GM19324 (cell line): Measurements from ENCODE around the gene ABCD2.
"Not testable (repeated sequence)": the region's sequence is repeated elsewhere in the genome, so short reads cannot be mapped to it uniquely, and the experiment has no call there.

ENCODE experiments used
- ATAC-seq: cut with Tn5 transposase; IDR thresholded peaks from one replicate; pipeline ENCODE4 v1.9.1; 2021; ENCODE audit warnings: mild to moderate bottlenecking, moderate library complexity; ENCODE audit not compliant: unreplicated experiment, low FRiP score

The ABCD2 gene

DNA sequence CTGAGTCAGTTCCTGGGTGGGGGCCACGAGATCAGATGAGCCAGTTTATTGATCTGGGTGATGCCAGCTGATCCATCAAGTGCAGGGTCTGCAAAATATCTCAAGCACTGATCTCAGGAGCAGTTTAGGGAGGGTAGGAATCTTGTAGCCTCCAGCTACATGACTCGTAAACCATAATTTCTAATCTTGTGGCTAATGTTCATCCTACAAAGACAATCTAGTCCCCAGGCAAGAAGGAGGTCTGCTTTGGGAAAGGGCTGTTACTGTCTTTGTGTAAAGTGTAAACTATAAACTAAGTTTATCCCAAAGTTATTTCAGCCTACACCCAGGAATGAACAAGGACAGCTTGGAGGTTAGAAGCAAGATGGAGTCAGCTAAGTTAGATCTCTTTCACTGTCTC, 75.4 kb downstream of the ABCD2 start:
- ATAC-seq, result not testable (repeated sequence)

GRCh38 chr12:39541471-39541870, 78.1 kb downstream of the ABCD2 start:
- no peak for ATAC-seq

DNA sequence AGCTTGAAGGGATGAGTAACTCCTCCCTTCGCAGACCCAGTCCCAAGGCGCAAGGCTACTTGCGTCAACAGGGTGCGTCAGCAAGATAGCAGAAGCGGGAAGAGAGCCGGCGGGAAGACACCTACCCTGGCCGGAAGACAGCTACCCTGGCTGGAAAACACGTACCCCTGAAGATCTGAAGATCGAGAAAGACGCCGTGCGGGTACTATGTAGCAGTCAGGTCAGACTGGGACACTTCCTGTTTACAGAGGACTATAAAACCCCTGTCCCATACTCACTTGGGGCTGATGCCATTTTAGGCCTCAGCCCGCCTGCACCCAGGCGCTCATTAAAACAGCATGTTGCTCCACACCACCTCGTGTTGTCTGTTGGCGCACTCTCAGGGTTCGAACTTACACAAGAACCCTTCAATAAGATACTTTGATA, 80.9 kb downstream of the ABCD2 start:
- no peak for ATAC-seq

DNA sequence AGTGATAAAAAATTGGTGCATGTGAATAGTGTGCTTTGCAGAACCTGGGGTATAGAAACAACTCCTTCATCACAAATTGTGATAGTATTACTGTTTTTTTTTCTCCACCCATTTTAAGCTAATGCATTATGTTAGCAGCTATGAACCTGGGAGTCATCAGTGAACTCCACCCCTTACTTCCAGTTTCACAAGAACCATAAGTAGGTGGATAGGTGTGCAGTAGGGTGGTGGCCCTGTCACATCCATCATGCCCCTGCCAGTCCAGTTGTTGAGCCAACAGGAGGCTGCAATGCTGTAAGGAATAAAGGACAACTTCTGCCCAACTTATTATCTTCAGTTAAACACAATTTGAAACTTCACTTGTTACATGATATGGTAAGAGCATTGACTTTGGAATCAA, 85.7 kb downstream of the ABCD2 start:
- no peak for ATAC-seq

- no peak for ATAC-seq
These were observed 87.2 kb downstream of the ABCD2 start for GRCh38 chr12:39532448-39532847.

DNA sequence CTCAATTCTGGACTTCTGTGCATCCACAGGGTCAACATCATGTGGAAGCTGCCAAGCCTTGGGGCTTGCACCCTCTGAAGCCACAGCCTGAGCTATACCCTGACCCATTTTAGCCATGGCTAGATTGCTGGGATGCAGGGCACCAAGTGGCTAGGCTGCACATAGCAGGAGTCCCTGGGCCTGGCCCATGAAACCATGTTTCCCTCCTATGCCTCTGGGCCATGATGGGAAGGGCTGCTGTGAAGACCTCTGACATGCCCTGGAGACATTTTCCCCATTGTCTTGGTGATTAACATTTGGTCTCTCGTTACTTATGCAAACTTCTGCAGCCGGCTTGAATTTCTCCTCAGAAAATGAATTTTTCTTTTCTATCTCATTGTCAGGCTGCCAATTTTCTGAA, 92.6 kb downstream of the ABCD2 start:
- ATAC-seq, result no peak

- not testable (repeated sequence) for ATAC-seq
These were observed 97.4 kb downstream of the ABCD2 start for GRCh38 chr12:39522167-39522566.

GRCh38 chr12:39510001-39510400, 109.6 kb downstream of the ABCD2 start:
- ATAC-seq, result no peak

DNA sequence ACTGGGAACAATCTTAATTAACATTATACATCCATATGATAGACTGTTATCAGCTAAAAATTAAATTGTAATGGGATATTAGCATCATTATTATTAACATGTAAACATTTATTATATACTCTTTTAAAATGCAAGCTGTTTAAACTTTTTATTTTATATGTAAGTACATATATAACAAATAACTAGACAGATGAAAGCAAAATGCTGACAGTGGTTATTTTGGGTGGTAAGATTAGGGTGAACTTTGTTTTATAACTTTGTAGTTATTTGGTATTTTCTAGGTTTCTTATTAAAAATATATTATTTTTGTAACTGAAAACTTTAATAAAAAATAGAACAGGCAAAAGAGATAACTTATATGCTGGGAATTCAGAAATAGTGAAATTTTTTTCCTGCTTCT, 114.0 kb downstream of the ABCD2 start:
- ATAC-seq, result no peak

DNA sequence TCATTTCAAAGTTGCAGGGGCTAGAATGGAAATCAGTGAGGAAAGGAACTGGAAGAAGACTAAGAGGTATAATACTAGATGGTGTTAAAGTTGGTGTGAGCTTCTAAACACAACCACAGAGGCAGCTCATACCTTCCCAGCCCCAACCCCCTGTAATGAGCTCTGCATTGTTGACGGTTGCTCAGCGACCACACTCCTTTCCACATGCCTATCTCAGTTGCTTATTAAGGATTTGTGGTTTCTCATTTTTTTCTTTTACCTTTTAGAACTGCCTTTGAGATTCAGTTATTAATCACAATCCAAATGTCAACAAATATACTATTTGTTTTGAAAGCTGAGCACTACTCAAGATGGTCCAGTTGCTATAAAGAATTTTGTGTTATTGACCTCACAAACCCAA, 114.6 kb downstream of the ABCD2 start:
- no peak for ATAC-seq

GRCh38 chr12:39503439-39503838, 116.2 kb downstream of the ABCD2 start:
- ATAC-seq, result no peak

DNA sequence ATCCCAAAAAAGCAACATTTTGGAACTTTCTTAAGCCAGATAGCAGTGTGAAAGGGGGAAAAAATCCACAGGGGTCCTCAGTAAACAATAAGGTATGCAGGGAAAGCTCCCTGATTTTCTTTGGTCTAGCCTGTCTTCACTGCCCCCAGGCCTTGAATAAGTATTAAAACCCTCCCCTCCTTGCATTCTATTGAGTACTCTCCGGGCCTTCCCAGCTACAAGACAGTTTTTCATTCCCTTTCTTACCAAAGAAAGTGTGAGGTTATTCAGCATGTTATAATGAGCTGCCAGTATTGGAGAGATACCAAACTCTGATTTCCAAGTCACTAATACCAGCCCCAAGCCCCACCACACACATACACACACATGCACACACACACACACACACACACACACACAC, 116.9 kb downstream of the ABCD2 start:
- ATAC-seq, result no peak
